NAMALWA (cell line): Measurements from ENCODE around the gene MAN2A2.
"Not testable (repeated sequence)": the region's sequence is repeated elsewhere in the genome, so short reads cannot be mapped to it uniquely, and the experiment has no call there.

Source experiments
- DNase-seq: peaks from one replicate; pipeline ENCODE4 v3.0.0-alpha.2; 2015; ENCODE audit warnings: low spot score

The MAN2A2 gene

GRCh38 chr15:90905306-90906180 lies 2.4 kb downstream of the MAN2A2 start:
- DNase-seq = no peak

DNA sequence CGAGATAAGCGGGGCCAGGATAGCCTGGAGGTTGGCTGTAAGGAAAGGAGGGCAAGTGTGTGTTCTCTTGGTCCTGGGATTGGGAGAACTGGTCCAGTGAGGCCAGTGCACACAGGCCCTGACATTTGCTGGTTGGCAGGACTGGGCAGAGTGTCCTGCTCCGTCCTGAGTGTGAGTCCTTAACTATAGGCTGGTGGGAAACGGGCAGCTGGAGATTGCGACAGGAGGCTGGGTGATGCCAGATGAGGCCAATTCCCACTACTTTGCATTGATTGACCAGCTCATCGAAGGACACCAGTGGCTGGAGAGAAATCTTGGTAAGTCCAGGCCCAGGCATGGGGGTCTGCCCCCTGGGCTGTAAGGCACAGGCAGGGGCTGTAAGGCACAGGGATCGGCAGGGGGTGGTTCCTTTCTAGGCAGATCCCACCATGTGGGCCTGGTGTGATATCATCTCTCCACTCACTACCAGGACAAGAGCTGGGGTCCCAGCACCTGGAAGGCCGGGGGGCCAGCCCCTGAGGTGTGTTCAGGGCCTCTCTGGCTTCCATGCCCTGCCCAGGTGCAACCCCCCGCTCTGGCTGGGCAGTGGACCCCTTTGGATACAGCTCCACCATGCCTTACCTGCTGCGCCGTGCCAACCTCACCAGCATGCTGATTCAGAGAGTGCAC lies 3.2 kb downstream of the MAN2A2 start:
- no peak for DNase-seq

DNA sequence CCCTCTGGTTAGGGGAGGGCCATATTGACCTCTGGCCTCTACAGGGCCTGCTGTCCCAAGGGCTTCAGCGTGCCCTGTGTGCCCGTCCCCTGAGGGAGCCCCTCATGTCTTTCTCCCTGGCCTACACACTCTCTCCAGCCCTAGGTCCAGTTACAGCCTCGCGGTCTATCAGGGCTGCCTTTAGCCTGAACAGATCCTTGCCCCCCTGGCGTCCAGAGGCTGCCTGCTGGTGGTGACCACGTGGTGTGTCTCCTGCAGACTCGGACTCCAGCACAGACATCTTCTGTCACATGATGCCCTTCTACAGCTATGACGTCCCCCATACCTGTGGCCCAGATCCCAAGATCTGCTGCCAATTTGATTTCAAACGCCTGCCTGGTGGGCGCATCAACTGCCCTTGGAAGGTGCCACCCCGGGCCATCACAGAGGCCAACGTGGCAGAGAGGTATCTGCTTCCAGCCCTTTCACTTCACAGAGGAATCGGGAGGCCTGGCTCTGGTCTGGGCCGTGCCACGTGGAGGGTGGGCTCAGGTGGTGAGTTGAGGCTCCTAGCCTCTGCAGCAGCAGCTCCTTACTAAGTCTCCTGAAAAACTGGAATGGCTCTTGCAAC lies 4.1 kb downstream of the MAN2A2 start:
- DNase-seq = no peak

GRCh38 chr15:90907838-90908507 lies 4.9 kb downstream of the MAN2A2 start:
- DNase-seq = no peak

DNA sequence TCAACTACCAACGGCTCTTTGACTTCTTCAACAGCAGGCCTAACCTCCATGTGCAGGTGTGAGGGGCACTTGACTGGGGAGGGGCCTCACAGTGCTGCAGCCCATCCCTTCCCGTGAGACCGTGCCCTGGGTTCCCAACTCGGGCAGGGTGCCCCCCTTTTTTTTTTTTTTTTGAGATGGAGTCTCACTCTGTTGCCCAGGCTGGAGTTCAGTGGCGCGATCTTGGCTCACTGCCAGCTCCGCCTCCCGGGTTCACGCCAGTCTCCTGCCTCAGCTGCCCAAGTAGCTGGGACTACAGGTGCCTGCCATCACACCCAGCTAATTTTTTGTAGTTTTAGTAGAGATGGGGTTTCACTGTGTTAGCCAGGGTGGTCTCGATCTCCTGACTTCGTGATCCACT lies 6.3 kb downstream of the MAN2A2 start:
- DNase-seq = not testable (repeated sequence)

GRCh38 chr15:90909976-90910375 lies 6.9 kb downstream of the MAN2A2 start:
- no peak for DNase-seq

DNA sequence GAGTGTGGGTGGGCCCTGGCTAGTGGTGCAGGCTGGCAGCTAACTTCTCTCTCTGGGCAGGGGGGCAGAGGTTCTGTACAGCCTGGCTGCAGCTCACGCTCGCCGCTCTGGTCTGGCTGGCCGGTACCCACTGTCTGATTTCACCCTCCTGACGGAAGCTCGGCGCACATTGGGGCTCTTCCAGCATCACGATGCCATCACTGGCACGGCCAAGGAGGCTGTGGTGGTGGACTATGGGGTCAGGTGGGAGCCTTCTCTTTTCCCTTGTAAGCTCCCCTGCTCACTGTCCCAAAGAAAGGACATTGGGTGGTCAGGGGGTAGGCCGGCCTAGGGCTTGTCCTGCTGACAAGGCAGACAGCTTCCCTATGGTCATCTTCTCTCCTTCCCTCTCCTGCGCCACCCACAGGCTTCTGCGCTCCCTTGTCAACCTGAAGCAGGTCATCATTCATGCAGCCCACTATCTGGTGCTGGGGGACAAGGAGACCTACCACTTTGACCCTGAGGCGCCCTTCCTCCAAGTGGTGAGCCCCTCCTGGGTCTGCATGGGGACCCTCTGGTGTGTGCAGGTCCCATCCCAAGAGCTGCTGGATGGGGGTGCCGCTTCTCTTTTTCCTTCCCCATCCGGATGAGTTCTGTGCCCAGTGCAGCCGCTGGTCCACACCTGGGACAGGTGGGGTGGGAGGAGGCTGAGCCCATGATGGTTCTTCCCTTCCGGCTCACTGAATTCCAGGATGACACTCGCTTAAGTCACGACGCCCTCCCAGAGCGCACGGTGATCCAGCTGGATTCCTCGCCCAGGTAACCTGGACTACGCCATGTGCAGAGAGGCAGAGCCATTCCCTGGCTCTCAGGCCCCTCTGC lies 7.6 kb downstream of the MAN2A2 start:
- DNase-seq = no peak

DNA sequence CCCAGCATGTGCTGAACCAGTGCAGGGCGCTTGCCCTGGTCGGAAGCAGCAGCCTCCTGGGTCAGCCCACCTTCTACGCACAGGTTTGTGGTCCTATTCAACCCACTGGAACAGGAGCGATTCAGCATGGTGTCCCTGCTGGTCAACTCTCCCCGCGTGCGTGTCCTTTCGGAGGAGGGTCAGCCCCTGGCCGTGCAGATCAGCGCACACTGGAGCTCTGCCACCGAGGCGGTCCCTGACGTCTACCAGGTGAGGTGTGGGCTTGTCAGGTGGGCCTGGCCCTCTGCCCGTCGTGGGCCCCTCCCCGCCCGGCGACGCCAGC lies 8.2 kb downstream of the MAN2A2 start:
- no peak for DNase-seq

DNA sequence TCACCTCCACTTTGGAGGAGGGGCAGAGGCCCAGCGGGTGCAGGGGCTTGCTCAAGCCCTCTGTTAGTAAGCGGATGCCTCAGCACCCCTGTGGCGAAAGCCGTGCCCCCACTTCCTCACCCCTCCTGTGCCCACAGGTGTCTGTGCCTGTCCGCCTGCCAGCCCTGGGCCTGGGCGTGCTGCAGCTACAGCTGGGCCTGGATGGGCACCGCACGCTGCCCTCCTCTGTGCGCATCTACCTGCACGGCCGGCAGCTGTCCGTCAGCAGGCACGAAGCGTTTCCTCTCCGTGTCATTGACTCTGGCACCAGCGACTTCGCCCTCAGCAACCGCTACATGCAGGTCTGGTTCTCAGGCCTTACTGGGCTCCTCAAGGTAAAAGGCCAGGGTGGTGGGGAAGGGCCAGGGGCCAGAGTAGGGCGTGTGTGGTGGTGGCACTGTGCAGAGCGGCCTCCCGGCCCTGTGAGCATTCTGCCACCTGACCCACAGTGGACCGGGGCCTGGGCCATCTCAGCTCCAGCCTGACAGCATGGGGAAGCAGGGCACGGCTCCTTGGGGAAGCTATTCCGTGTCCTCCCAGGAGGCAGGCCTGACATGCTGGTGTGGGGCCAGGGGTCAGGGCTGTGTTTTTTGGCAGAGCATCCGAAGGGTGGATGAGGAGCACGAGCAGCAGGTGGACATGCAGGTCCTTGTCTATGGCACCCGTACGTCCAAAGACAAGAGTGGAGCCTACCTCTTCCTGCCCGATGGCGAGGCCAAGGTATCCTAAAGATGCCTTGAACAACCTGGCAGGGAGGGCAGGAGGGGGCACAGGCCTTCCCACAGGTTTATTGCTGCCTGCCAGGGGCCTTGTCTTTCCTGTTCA lies 9.0 kb downstream of the MAN2A2 start:
- DNase-seq = no peak

DNA sequence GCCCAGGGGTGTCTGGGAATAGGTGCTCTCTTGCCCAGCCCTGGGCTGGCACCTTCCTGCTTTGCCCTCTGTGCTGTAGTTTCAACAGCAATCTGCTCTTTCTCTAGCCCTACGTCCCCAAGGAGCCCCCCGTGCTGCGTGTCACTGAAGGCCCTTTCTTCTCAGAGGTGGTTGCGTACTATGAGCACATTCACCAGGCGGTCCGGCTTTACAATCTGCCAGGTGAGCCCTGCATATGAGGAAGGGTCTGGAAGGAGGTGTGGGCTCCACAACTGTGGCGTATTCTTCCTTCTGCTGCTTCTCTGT lies 9.6 kb downstream of the MAN2A2 start:
- no peak for DNase-seq

DNA sequence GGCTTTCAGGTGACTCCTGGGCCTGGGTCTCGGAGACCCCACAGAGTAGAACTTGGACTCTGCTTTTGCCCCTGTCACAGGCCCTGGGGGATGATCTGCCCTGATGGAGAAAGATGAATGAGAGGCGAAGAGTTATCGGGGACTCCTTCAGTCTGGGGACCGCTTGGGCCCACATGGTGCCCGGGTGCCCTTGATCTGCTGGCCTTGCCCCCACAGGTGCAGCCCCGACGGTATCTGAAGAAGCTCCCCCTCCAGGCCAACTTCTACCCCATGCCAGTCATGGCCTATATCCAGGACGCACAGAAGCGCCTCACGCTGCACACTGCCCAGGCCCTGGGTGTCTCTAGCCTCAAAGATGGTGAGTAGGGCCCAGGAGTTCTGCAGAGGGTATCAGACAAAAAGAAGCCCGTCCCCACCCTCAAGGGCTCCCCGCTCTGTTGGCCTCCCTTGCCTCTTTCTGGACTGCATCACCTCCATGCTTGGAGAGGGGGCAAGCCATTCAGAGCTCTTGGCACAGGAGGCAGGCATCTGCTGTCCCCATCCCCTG lies 10.4 kb downstream of the MAN2A2 start:
- no peak for DNase-seq

DNA sequence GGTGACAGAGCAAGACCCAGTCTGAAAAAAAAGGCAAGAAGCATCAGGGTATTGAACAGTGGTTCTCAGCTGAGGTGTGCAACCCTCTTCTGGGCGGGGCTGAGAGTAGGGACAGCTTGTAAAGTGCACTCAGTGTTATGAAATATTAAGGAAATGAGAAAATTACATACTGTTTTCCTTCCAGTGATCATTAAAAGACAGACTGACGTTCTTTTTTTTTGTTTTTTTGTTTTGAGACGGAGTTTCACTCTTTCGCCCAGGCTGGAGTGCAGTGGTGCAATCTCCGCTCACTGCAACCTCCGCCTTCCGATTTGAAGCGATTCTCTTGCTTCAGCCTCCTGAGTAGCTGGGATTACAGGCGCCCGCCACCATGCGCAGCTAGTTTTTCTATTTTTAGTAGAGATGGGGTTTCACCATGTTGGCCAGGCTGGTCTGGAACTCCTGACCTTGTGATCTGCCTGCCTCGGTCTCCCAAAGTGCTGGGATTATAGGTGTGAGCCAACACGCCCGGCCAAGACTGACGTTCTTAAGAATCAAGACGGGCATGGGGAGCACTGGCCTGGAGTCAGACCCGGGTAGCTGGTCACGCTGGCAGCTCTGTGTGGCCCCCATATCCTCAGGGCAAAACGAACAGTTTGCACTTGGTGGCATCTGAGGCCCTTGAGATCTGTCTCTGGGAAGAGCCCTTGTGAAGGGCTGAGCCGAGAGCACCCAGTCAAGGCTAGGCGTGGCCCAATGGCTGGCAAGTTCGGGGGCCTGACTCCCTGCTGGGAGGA lies 11.4 kb downstream of the MAN2A2 start:
- no peak for DNase-seq

- peak; percentile 49 for DNase-seq
Observed at GRCh38 chr15:90915216-90915807, 12.2 kb downstream of the MAN2A2 start.

GRCh38 chr15:90915808-90916440 lies 12.8 kb downstream of the MAN2A2 start:
- DNase-seq = no peak

DNA sequence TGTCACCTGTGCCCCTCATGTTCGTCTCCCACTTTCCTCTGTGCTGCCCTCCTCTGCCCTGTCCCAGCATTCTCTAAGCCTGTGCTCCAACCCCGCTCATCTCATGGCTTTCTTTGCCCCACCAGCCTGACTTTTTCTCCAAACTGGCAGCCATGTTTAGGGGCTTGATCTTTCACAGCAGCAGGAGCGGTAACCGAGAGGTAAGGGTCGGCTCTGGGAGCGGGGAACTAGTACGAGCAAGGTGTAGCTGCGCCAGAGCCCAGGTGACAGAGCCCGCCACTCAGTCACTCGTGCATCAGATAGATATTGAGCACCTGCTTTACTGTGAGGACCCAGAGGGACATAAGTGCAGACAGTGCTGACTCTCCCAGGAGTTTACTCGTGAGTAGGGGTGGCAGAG lies 13.4 kb downstream of the MAN2A2 start:
- no peak for DNase-seq

- no peak for DNase-seq
Observed at GRCh38 chr15:90917569-90917968, 14.5 kb downstream of the MAN2A2 start.

- DNase-seq = no peak
Observed at GRCh38 chr15:90918034-90918788, 15.1 kb downstream of the MAN2A2 start.

- DNase-seq = no peak
Observed at GRCh38 chr15:90918835-90919234, 15.7 kb downstream of the MAN2A2 start.
